HT-29 (cell line): ENCODE data around the gene FGF19. TPM values are rescaled to one million over a fixed set of nuclear protein-coding genes. Genes with fewer than 3 reads are reported as not detected.

Source experiments
- DNase-seq: peaks from one replicate; pipeline ENCODE4 v3.0.0-alpha.2; 2015; ENCODE audit warnings: low spot score
- total RNA-seq: library from RNA; depleted of rRNA; stranded (reverse); fragments of >200 nt; shearing (Covaris generic); gene quantifications from 2 replicates; pipeline ENCODE4 v1.2.3, GENCODE V29; 2014; rRNA removed

FGF19 gene
- total RNA-seq, 1 experiment from 2014 or later = 131 TPM

DNA sequence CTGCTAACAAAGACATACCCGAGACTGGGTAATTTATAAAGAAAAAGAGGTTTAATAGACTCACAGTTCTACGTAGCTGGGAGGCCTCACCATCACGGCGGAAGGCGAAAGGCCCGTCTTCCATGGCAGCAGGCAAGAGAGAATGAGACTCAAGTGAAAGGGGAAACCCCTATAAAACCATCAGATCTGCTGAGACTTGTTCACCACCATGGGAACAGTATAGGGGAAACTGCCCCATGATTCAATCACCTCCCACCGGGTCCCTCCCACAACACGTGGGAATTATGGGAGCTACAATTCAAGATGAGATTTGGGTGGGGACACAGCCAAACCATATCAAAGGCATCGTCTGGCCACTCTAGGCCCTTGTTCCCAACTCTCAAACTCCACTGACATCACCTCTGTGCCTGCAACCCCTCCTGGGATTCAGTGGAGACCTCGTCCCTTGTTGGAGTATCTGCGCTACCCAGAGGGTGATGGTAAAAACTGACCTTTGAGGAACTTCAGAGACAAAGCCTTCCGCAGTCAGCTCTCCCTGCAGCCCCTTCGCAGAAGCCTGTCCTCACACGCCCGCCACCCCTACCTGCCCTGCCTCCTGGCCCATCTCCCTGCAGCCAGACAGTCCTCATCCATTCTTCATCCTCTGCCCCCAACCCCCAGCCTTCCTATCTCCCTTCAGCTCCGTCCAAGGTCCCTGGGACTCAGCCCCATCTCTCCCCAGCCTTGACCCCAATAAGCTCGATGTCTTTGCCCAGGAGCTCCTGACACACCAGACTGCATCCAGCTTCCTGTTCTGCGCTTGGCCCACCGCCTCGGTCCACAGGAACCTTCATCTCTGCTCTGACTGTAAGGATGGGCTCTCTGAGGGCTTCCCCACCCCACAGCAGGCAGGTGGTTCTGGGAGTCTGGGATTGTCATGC is 47.0 kb downstream of the FGF19 start:
- DNase-seq = no peak

- no peak for DNase-seq
Measured at GRCh38 chr11:69655479-69656428, 48.1 kb downstream of the FGF19 start.

- DNase-seq = peak; percentile 82
Measured at GRCh38 chr11:69654660-69655478, 49.0 kb downstream of the FGF19 start.

DNA sequence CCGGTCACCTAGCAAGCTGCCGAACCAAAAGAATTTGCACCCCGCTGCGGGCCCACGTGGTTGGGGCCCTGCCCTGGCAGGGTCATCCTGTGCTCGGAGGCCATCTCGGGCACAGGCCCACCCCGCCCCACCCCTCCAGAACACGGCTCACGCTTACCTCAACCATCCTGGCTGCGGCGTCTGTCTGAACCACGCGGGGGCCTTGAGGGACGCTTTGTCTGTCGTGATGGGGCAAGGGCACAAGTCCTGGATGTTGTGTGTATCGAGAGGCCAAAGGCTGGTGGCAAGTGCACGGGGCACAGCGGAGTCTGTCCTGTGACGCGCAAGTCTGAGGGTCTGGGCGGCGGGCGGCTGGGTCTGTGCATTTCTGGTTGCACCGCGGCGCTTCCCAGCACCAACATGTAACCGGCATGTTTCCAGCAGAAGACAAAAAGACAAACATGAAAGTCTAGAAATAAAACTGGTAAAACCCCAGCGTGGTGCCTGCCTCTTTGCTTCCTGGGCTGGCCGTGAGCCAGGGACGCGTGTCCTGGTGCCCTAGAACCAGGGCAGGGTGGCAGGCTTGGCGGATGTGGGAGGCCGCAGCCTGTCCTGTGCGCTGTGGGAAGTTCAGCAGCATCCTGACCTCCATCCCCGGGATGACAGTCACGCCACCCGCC is 49.7 kb downstream of the FGF19 start:
- peak; percentile 80 for DNase-seq

DNA sequence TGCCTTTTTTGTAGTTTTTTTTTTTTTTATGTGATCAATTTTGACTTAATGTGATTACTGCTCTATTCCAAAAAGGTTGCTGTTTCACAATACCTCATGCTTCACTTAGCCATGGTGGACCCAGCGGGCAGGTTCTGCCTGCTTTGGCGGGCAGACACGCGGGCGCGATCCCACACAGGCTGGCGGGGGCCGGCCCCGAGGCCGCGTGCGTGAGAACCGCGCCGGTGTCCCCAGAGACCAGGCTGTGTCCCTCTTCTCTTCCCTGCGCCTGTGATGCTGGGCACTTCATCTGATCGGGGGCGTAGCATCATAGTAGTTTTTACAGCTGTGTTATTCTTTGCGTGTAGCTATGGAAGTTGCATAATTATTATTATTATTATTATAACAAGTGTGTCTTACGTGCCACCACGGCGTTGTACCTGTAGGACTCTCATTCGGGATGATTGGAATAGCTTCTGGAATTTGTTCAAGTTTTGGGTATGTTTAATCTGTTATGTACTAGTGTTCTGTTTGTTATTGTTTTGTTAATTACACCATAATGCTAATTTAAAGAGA is 50.3 kb downstream of the FGF19 start:
- DNase-seq = no peak

GRCh38 chr11:69652999-69653398 is 50.8 kb downstream of the FGF19 start:
- no peak for DNase-seq

DNA sequence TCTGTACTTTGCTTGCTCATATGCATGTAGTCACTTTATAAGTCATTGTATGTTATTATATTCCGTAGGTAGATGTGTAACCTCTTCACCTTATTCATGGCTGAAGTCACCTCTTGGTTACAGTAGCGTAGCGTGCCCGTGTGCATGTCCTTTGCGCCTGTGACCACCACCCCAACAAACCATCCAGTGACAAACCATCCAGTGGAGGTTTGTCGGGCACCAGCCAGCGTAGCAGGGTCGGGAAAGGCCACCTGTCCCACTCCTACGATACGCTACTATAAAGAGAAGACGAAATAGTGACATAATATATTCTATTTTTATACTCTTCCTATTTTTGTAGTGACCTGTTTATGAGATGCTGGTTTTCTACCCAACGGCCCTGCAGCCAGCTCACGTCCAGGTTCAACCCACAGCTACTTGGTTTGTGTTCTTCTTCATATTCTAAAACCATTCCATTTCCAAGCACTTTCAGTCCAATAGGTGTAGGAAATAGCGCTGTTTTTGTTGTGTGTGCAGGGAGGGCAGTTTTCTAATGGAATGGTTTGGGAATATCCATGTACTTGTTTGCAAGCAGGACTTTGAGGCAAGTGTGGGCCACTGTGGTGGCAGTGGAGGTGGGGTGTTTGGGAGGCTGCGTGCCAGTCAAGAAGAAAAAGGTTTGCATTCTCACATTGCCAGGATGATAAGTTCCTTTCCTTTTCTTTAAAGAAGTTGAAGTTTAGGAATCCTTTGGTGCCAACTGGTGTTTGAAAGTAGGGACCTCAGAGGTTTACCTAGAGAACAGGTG is 51.8 kb downstream of the FGF19 start:
- DNase-seq = no peak

- DNase-seq = no peak
Measured at GRCh38 chr11:69650832-69651344, 52.9 kb downstream of the FGF19 start.

DNA sequence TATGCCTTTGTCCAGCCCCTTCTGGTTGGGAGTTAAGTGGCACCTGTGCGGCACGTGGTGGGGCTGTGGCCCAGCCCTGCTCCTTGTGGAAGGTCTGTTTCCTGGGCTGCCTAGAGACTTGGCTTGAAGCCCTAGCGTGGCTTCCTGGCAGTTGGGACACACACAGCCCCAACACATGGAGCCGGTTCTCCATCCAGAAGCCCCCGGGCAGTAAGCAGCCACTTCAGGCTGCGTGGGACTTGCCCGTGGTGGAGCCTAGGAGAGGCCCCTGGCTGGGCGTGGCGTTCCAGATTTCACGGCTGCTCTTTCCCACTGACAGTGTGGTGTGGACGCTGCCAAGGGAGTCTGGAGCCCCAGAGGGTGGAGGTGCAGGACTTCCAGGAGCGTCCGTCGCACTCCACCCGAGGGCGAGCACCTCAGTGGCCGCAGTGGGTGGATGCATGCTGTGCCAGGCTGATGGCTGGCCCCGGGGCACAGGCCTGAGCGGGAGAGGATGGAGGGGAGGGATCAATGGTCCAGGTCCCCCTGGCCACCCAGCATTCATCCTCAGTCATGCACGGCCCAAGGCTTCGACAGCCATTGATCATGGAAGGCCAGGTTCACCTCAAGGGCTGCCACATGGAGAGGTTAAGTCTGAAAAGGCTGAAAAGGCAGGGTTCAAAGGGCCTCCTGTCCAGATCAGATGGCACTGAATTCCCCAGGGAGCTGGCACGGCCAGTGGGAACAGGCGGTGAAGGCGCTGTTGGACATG is 53.6 kb downstream of the FGF19 start:
- no peak for DNase-seq

- DNase-seq = no peak
Measured at GRCh38 chr11:69649576-69649900, 54.3 kb downstream of the FGF19 start.

GRCh38 chr11:69648679-69649575 is 54.9 kb downstream of the FGF19 start:
- DNase-seq = no peak

Other genes starting within 250 kb of the FGF19 start
- not detected in 2 replicates for gene LINC01488, start 222.4 kb downstream of the FGF19 start, total RNA-seq
- 134 and 151 TPM in 2 replicates for gene CCND1, start 62.9 kb downstream of the FGF19 start, total RNA-seq
- 31.7 and 40.1 TPM in 2 replicates for gene LTO1, start 28.7 kb downstream of the FGF19 start, total RNA-seq
- gene FGF4, start 71.3 kb upstream of the FGF19 start, total RNA-seq = not detected in 2 replicates
- 0.41 TPM in 1 of 2 replicates, not detected in the other for gene FGF3, start 115.4 kb upstream of the FGF19 start, total RNA-seq